GM10266 (cell line): ENCODE data around the gene JAK1.

Source experiments
- DNase-seq: peaks from one replicate; pipeline ENCODE4 v3.0.0; 2012; ENCODE audit errors: extremely low spot score
- TF ChIP-seq, protein P1 (sequence below): IDR thresholded peaks from 2 replicates; pipeline ENCODE4 v1.5.1; 2012; ENCODE audit warnings: mild to moderate bottlenecking, low read depth; ENCODE audit not compliant: control insufficient read depth, insufficient read depth; ENCODE audit errors: missing control alignments

JAK1 gene

DNA sequence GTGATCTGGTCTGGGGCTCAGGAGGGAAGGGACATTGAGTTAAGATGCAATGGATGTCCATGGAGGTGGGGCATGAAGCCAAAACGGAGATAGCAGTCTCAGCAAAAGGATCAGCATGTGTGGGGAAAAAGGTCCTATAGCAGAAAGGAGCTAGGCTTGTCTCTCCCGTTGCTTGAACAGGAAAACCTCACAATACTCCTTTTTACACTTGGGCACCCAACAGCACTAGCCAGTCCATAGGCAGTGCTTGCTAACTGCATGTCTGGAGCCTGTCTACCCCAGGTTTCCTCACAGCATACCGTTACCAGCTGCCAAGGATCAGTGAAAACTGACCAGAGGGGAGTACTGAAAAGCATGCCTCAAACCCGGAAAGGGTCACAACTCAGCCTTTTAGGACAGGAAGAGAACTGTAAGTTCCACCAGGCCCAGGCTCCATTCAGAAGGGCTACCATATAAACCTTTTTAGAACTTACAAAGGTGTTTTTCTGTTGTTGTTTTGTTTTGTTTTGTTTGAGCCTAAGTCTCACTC, 78.6 kb downstream of the JAK1 start:
- TF ChIP-seq, protein P1, sequence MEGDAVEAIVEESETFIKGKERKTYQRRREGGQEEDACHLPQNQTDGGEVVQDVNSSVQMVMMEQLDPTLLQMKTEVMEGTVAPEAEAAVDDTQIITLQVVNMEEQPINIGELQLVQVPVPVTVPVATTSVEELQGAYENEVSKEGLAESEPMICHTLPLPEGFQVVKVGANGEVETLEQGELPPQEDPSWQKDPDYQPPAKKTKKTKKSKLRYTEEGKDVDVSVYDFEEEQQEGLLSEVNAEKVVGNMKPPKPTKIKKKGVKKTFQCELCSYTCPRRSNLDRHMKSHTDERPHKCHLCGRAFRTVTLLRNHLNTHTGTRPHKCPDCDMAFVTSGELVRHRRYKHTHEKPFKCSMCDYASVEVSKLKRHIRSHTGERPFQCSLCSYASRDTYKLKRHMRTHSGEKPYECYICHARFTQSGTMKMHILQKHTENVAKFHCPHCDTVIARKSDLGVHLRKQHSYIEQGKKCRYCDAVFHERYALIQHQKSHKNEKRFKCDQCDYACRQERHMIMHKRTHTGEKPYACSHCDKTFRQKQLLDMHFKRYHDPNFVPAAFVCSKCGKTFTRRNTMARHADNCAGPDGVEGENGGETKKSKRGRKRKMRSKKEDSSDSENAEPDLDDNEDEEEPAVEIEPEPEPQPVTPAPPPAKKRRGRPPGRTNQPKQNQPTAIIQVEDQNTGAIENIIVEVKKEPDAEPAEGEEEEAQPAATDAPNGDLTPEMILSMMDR, result no peak

DNA sequence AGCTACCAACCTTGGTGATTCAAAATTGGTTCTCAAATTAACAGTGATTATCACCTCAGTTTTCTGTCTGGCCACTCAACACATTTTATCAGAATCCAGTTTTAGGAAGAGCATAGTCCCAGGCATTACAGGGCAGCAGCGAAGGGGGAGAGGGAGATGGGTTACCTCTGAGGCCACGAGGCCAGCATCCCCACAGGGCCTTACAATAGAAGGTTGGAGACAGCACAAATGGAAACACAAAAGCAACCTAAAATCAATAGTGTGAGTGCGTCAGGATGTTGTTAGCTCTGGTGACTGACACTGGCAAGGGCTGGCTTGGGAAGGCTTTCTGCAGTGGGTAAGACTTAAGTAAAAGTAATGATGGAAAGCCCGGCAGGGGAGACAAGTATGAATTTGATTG, 79.5 kb downstream of the JAK1 start:
- TF ChIP-seq, protein P1, result no peak
- no peak for DNase-seq

More for the DNA sequence above, 78.6 kb downstream of the JAK1 start:
- DNase-seq, result no peak

DNA sequence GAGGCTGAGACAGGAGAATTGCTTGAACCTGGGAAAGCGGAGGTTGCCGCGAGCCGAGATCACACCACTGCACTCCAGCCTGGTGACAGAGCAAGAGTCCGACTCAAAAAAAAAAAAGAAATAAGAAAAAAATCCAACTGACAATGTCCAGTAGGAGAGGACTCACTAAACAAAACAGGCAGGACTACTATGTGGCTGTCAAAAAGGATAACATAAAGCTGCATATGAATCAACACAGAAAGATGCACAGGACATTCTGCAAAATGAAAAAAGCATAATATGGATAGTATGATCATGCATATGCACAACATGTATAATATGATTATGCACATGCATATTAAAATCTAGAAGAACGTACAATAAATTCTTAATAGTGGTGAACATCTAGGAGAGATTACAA, 80.7 kb downstream of the JAK1 start:
- TF ChIP-seq, protein P1, result no peak
- no peak for DNase-seq

DNA sequence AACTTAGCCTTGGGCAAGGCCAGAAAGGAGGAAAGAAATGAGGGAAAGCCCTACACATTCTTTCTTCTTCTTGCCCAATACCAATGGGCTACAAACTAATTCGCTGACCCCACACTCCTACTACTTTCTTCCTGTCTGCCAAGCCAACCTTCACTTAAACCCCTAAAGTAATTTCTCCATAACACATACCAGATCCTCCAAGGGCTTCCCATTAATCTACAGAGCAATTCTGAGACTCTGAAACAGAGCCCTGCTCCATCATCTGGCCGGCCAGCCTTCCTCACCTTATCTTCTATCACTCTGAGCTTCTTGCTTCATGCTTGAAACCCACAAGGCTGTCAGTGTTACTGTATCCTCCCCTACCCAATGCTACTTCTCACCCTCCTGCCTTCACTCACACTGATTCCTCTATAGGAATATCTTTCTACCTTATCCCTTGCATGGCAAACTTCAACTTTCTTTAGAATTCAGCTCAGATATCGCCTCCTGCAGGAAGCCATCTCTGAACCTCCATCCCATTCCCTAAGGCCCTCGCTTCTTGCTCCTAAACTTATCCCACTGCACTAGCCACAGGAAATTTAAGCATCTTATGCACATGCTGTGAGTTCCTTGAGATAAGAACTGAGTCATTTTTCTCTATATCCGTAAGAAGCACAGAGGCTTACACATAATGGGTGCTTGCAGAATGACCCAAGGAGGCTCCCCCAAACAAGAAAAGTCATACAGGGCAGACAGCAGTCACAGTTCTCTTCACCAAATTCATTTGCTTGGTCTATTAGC, 81.9 kb downstream of the JAK1 start:
- TF ChIP-seq, protein P1, result no peak
- no peak for DNase-seq

DNA sequence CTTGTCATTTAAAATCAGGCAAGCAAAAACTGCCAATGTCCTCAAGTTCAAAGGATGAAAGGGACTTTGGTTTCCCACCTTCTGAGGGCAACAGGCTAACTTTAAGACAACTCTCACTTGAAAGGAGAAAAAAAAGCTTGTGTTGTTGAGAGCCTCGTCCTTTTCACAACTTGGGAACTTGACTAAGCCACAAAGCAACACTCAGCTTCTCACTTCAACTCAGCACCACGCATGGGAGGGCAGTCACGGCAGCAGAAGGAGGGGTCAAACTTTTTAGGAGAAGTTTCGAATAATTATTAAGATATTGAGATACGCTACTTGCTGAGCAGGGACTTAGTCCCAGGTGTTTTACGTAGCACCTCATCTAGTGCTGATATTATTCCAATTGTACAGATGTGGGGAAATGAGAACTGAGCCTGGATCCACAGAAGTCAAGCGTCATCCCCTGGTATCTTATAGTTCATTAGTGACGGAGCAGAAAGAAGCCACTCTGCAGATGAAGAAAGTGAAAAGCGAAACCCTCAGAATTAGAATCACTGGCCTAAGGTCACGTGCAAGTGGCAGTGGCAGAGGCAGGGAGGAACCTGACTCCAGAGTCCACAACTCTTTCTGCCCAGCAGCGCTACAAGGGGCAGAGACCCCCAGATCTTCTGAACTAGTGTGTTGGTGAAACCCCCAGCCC, 83.6 kb downstream of the JAK1 start:
- peak; percentile 32 for DNase-seq
- TF ChIP-seq, protein P1, result no peak

DNA sequence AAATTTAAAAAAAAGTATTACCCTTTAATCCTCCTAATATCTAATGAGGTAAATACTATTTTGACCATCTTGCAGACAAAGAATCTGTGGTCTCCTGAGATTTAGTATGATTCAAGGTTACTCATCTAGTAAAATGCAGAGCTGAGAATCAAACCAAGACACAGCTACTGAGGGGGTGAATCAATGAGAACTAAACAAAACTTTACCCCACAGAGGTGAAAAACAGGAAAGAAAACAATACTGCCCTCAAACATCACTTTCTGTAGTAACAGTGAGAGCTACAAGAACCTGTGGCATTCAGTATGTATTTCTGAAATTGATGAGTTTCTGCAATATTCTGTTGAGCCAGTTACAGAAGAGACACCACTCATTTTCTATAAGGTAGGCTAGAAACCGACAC, 85.1 kb downstream of the JAK1 start:
- DNase-seq, result no peak
- TF ChIP-seq, protein P1, result no peak

DNA sequence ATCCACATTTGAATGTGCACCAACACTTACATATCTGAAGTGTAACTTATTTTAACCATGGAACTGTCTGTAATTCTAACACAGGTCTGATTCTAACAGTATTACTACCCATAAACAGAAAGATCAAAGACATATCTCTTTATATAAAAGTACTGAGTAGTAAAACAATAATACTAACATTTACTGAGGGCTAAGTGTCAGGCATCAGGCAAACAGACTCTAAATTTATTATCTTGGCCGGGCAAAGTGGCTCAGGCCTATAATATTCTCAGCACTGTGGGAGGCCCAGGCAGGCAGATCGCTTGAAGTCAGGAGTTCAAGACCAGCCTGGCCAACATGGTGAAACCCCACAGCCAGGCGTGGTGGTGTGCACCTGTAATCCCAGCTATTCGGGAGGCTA, 85.9 kb downstream of the JAK1 start:
- DNase-seq, result no peak
- TF ChIP-seq, protein P1, result no peak
